DOHH2 (cell line): ENCODE measurements around the gene MAP7D3.

Experiments used
- H3F3A ChIP-seq: fragments of 200-600 bp; sonication (generic), shearing (Covaris generic); 2 replicates; pipeline ENCODE4 v1.6.0; 2016; ENCODE audit warnings: antibody characterized with exemption, mild to moderate bottlenecking; ENCODE audit not compliant: control insufficient read depth, insufficient read depth
- H3K27ac ChIP-seq: fragments of 200-600 bp; sonication (generic); 2 replicates; pipeline ENCODE4 v1.5.1; 2014; ENCODE audit warnings: low read depth, mild to moderate bottlenecking, low read length, moderate library complexity
- H3K27me3 ChIP-seq: fragments of 200-600 bp; sonication (generic); 2 replicates; pipeline ENCODE4 v1.6.1; 2014; ENCODE audit warnings: mild to moderate bottlenecking, low read length, mixed read lengths; ENCODE audit not compliant: control insufficient read depth
- H3K36me3 ChIP-seq: fragments of 200-600 bp; sonication (generic); 2 replicates; pipeline ENCODE4 v1.6.1; 2014; ENCODE audit warnings: mild to moderate bottlenecking, low read length, moderate library complexity, mixed read lengths; ENCODE audit not compliant: control insufficient read depth
- H3K4me1 ChIP-seq: fragments of 200-600 bp; sonication (generic); 2 replicates; pipeline ENCODE4 v1.6.1; 2014; ENCODE audit warnings: mild to moderate bottlenecking, low read length, mixed read lengths; ENCODE audit not compliant: control insufficient read depth
- H3K4me2 ChIP-seq: fragments of 200-600 bp; sonication (generic); 2 replicates; pipeline ENCODE4 v1.6.0; 2014; ENCODE audit warnings: mild to moderate bottlenecking, low read length, moderate library complexity
- H3K4me3 ChIP-seq: fragments of 200-600 bp; sonication (generic); 2 replicates; pipeline ENCODE4 v1.5.1; 2014; ENCODE audit warnings: mild to moderate bottlenecking, low read length, mixed read lengths
- H3K79me2 ChIP-seq: fragments of 200-600 bp; sonication (generic); 2 replicates; pipeline ENCODE4 v1.6.1; 2014; ENCODE audit warnings: mild to moderate bottlenecking, low read length, mixed read lengths; ENCODE audit not compliant: control insufficient read depth
- H3K9me2 ChIP-seq: fragments of 200-600 bp; sonication (generic); replicated peaks from 2 replicates; pipeline ENCODE4 v1.6.1; 2014; ENCODE audit warnings: mild to moderate bottlenecking, low read length, mixed read lengths; ENCODE audit not compliant: control insufficient read depth
- H3K9me3 ChIP-seq: fragments of 200-600 bp; sonication (generic); 2 replicates; pipeline ENCODE4 v1.6.1; 2014; ENCODE audit warnings: antibody characterized with exemption, low read length, mixed read lengths; ENCODE audit not compliant: control insufficient read depth, insufficient read depth
- H4K20me1 ChIP-seq: fragments of 200-600 bp; sonication (generic); 2 replicates; pipeline ENCODE4 v1.6.0; 2014; ENCODE audit warnings: low read depth, mild to moderate bottlenecking, antibody characterized with exemption, low read length, moderate library complexity; ENCODE audit not compliant: control insufficient read depth, insufficient read depth
- CTCF ChIP-seq: fragments of 200-600 bp; sonication (generic); IDR thresholded peaks from one replicate; pipeline ENCODE4 v1.5.1; 2014; ENCODE audit warnings: antibody characterized with exemption, mild to moderate bottlenecking, low read depth, low read length; ENCODE audit not compliant: poor library complexity, severe bottlenecking
- EZH2phosphoT487 ChIP-seq: fragments of 200-600 bp; sonication (generic); IDR thresholded peaks from 2 replicates; pipeline ENCODE4 v1.6.1; 2017; ENCODE audit warnings: borderline replicate concordance, mild to moderate bottlenecking, antibody characterized with exemption, low read length, moderate library complexity, mixed read lengths

MAP7D3 gene

GRCh38 chrX:136204571-136204970 lies 46.6 kb downstream of the MAP7D3 start:
- no peaks in the 10 kb centered on the region for H3K79me2 ChIP-seq
- no peak for TF ChIP-seq EZH2phosphoT487
- TF ChIP-seq CTCF = no peak
- no peak overlapping the region for H3K4me2 ChIP-seq
- no peak overlapping the region for H3K4me3 ChIP-seq
- H3K27me3 ChIP-seq = 0 out of 2 replicates have a peak, but pooled peaks cover 5% of the 10 kb centered on the region
- no peaks in the 10 kb centered on the region; the same call in 1 of the 2 replicates for H3K4me1 ChIP-seq
- H4K20me1 ChIP-seq = no peaks in the 10 kb centered on the region
- no peaks in the 10 kb centered on the region for H3F3A ChIP-seq
- no peaks in the 10 kb centered on the region for H3K9me3 ChIP-seq
- no peaks in the 10 kb centered on the region for H3K9me2 ChIP-seq
- no peaks in the 10 kb centered on the region for H3K36me3 ChIP-seq
- no peak overlapping the region for H3K27ac ChIP-seq

- Histone ChIP-seq H3K4me2 (no peak overlapping the region), H3K9me2 (no peaks in the 10 kb centered on the region), H4K20me1 (no peaks in the 10 kb centered on the region), H3K27ac (no peak overlapping the region), H3K36me3 (no peaks in the 10 kb centered on the region), H3K79me2 (no peaks in the 10 kb centered on the region), H3F3A (no peaks in the 10 kb centered on the region), H3K4me3 (no peak overlapping the region), H3K9me3 (no peaks in the 10 kb centered on the region), H3K4me1 (no peaks in the 10 kb centered on the region), H3K27me3 (0 out of 2 replicates have a peak, but pooled peaks cover 5% of the 10 kb centered on the region)
- TF ChIP-seq EZH2phosphoT487 (no peak), CTCF (no peak)
These were observed 47.2 kb downstream of the MAP7D3 start for GRCh38 chrX:136203951-136204350.

- Histone ChIP-seq H3K27me3 (0 out of 2 replicates have a peak, but pooled peaks cover 5% of the 10 kb centered on the region), H4K20me1 (no peaks in the 10 kb centered on the region), H3F3A (no peaks in the 10 kb centered on the region), H3K4me1 (no peaks in the 10 kb centered on the region), H3K9me2 (no peaks in the 10 kb centered on the region), H3K79me2 (no peaks in the 10 kb centered on the region), H3K36me3 (no peaks in the 10 kb centered on the region), H3K4me3 (no peak overlapping the region), H3K4me2 (no peak overlapping the region), H3K27ac (no peak overlapping the region), H3K9me3 (no peaks in the 10 kb centered on the region)
- TF ChIP-seq EZH2phosphoT487 (no peak), CTCF (no peak)
These were observed 47.8 kb downstream of the MAP7D3 start for GRCh38 chrX:136203438-136203837.
